Measurements from ENCODE around the gene SCN1A.

- TF ChIP-seq, protein P1, sequence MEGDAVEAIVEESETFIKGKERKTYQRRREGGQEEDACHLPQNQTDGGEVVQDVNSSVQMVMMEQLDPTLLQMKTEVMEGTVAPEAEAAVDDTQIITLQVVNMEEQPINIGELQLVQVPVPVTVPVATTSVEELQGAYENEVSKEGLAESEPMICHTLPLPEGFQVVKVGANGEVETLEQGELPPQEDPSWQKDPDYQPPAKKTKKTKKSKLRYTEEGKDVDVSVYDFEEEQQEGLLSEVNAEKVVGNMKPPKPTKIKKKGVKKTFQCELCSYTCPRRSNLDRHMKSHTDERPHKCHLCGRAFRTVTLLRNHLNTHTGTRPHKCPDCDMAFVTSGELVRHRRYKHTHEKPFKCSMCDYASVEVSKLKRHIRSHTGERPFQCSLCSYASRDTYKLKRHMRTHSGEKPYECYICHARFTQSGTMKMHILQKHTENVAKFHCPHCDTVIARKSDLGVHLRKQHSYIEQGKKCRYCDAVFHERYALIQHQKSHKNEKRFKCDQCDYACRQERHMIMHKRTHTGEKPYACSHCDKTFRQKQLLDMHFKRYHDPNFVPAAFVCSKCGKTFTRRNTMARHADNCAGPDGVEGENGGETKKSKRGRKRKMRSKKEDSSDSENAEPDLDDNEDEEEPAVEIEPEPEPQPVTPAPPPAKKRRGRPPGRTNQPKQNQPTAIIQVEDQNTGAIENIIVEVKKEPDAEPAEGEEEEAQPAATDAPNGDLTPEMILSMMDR (IDR thresholded peaks at IDR 0.05 in 2 of 3, conservative IDR thresholded peaks at IDR 0.05 in 1 of 3; ENCODE audit: control insufficient read depth in 2 of 3, extremely low read depth in 1 of 3, insufficient read depth in 1 of 3, low read depth in 3 of 3, low read length in 3 of 3) = no peak
- TF ChIP-seq ZSCAN29 (IDR thresholded peaks at IDR 0.05) (no peak), MEF2A (IDR thresholded peaks at IDR 0.05; ENCODE audit: insufficient read depth, low read depth, low read length) (no peak), RAD21 (IDR thresholded peaks at IDR 0.05; ENCODE audit: insufficient read depth, low read depth, low read length) (no peak), ZNF384 (IDR thresholded peaks at IDR 0.05; ENCODE audit: borderline replicate concordance, low read depth, low read length) (no peak), POLR2A (IDR thresholded peaks at IDR 0.05; ENCODE audit: low read depth, low read length) (no peak), EZH2 (IDR thresholded peaks at IDR 0.05; ENCODE audit: borderline replicate concordance, control insufficient read depth, low read depth, low read length) (no peak)
- TF ChIP-seq, protein P2, sequence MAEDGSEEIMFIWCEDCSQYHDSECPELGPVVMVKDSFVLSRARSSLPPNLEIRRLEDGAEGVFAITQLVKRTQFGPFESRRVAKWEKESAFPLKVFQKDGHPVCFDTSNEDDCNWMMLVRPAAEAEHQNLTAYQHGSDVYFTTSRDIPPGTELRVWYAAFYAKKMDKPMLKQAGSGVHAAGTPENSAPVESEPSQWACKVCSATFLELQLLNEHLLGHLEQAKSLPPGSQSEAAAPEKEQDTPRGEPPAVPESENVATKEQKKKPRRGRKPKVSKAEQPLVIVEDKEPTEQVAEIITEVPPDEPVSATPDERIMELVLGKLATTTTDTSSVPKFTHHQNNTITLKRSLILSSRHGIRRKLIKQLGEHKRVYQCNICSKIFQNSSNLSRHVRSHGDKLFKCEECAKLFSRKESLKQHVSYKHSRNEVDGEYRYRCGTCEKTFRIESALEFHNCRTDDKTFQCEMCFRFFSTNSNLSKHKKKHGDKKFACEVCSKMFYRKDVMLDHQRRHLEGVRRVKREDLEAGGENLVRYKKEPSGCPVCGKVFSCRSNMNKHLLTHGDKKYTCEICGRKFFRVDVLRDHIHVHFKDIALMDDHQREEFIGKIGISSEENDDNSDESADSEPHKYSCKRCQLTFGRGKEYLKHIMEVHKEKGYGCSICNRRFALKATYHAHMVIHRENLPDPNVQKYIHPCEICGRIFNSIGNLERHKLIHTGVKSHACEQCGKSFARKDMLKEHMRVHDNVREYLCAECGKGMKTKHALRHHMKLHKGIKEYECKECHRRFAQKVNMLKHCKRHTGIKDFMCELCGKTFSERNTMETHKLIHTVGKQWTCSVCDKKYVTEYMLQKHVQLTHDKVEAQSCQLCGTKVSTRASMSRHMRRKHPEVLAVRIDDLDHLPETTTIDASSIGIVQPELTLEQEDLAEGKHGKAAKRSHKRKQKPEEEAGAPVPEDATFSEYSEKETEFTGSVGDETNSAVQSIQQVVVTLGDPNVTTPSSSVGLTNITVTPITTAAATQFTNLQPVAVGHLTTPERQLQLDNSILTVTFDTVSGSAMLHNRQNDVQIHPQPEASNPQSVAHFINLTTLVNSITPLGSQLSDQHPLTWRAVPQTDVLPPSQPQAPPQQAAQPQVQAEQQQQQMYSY (CRISPR knock-in tag; IDR thresholded peaks at IDR 0.05) = no peak
These were observed 30.7 kb upstream of the SCN1A start for GRCh38 chr2:166158546-166158945.

Data from GM12878 (cell line).